Measurements from ENCODE around the gene APH1B.

DNA sequence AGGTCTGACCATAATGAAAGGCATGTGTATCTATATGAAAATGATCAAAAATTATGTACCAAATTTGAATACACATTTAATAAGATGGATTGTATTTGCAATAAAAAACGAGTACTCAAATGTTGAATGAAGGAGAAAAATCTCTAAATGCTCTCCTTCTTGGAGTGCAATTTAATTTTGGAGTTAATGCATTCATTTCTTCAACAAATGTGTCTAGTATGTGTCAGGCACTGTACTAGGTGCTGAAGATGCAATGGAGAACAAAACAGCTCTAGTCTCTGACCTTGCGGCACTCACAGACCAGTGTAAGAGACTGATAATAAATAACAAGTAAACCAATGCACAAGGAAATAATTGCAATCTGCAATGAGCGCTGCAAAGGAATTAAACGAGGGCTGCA lies 75.4 kb downstream of the APH1B start:
- no peak for TF ChIP-seq CTCF (IDR thresholded peaks at IDR 0.05)
- no peak for TF ChIP-seq POLR2A (IDR thresholded peaks at IDR 0.05)

All from uterus (tissue), 2 donors.